ENCODE measurements around the gene CNTNAP3B.
"Not testable (repeated sequence)": the region's sequence is repeated elsewhere in the genome, so short reads cannot be mapped to it uniquely, and the experiment has no call there.

GRCh38 chr9:41938143-41938542 is 191.1 kb downstream of the CNTNAP3B start:
- not testable (repeated sequence) for TF ChIP-seq CTCF (conservative IDR thresholded peaks at IDR 0.05; ENCODE audit: low read length); EZH2phosphoT487 (IDR thresholded peaks at IDR 0.05; ENCODE audit: borderline replicate concordance)

Data from Loucy (cell line).